ENCODE results near the gene SLC27A1. TPM values are rescaled to one million over a fixed set of nuclear protein-coding genes. Genes with fewer than 3 reads are reported as not detected.

The SLC27A1 gene
- total and polyA plus RNA-seq, 2 donors (not counting 3 experiments of a cell fraction or from before 2014, with no cell fraction given), result 10.4 to 13.5 TPM

GRCh38 chr19:17481986-17482385 lies 11.7 kb downstream of the SLC27A1 start:
- Histone ChIP-seq H4K20me1 (replicated peaks; ENCODE audit: control insufficient read depth, extremely low read depth, insufficient read depth, low read length) (no peaks in the 10 kb centered on the region), H3K4me3 (replicated peaks in 1 of 3; ENCODE audit: insufficient read depth in 1 of 3, low read depth in 1 of 3, low read length in 3 of 3) (no peak overlapping the region), H3K36me3 (ENCODE audit: control insufficient read depth in 2 of 2, extremely low read depth in 1 of 2, insufficient read depth in 2 of 2, low read length in 2 of 2) (no peaks in the 10 kb centered on the region), H3K9me3 (replicated peaks; ENCODE audit: control insufficient read depth, insufficient read depth, low read length) (no peaks in the 10 kb centered on the region), H2AFZ (ENCODE audit: low read depth, low read length) (no peak overlapping the region), H3K27me3 (ENCODE audit: control insufficient read depth in 2 of 2, insufficient read depth in 2 of 2, low read length in 2 of 2) (no peaks in the 10 kb centered on the region), H3K9ac (replicated peaks; ENCODE audit: extremely low read depth, insufficient read depth, low read length) (no peak overlapping the region), H3K4me1 (ENCODE audit: control insufficient read depth, extremely low read depth, insufficient read depth, low read length) (no peaks in the 10 kb centered on the region), H3K27ac (ENCODE audit: insufficient read depth, low read depth, low read length) (no peak overlapping the region), H3K4me2 (ENCODE audit: insufficient read depth, low read length) (no peak overlapping the region), H3K79me2 (ENCODE audit: control insufficient read depth, insufficient read depth, low read length) (no peaks in the 10 kb centered on the region), H3K9me1 (replicated peaks; ENCODE audit: control insufficient read depth, extremely low read depth, insufficient read depth, low read length) (no peaks in the 10 kb centered on the region)
- no TSS peak for BruUV-seq (replicated peaks)
- FAIRE-seq (no peak), DNase-seq (ENCODE audit: low read depth, low spot score) (no peak)
- intact Hi-C loops (cut with micrococcal nuclease) (no loop called here), dilution Hi-C loops (cut with MboI; ENCODE audit: extremely low pct_ligation_motif_present, low sequenced_read_pairs) (no loop called here)
- CTCF ChIA-PET, result interaction anchor here (1.7 kb wide), 1 partner anchor 14 kb away, joined by 5 read pairs; no protein-coding TSS in a partner anchor
- TF ChIP-seq POLR2A (IDR thresholded peaks at IDR 0.05; ENCODE audit: low read depth, low read length) (no peak), GATA2 (IDR thresholded peaks at IDR 0.05; ENCODE audit: insufficient read depth, insufficient read length, low read depth, low read length) (no peak), JUN (IDR thresholded peaks at IDR 0.05; ENCODE audit: borderline replicate concordance, insufficient read depth, insufficient read length, low read depth) (no peak), FOS (IDR thresholded peaks at IDR 0.05; ENCODE audit: borderline replicate concordance, insufficient read depth, low read length) (no peak), POLR2AphosphoS5 (IDR thresholded peaks at IDR 0.05; ENCODE audit: insufficient read depth, low read depth, low read length) (no peak), EZH2 (IDR thresholded peaks at IDR 0.05; ENCODE audit: borderline replicate concordance, low read depth, low read length, severe bottlenecking) (no peak), MYC (IDR thresholded peaks at IDR 0.05; ENCODE audit: low read depth, low read length) (no peak)
- TF ChIP-seq, protein P1, sequence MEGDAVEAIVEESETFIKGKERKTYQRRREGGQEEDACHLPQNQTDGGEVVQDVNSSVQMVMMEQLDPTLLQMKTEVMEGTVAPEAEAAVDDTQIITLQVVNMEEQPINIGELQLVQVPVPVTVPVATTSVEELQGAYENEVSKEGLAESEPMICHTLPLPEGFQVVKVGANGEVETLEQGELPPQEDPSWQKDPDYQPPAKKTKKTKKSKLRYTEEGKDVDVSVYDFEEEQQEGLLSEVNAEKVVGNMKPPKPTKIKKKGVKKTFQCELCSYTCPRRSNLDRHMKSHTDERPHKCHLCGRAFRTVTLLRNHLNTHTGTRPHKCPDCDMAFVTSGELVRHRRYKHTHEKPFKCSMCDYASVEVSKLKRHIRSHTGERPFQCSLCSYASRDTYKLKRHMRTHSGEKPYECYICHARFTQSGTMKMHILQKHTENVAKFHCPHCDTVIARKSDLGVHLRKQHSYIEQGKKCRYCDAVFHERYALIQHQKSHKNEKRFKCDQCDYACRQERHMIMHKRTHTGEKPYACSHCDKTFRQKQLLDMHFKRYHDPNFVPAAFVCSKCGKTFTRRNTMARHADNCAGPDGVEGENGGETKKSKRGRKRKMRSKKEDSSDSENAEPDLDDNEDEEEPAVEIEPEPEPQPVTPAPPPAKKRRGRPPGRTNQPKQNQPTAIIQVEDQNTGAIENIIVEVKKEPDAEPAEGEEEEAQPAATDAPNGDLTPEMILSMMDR (IDR thresholded peaks at IDR 0.05; ENCODE audit: extremely low read depth in 1 of 2, insufficient read depth in 1 of 2, low read depth in 1 of 2, low read length in 2 of 2), result no peak
- TF ChIP-seq, protein P2, sequence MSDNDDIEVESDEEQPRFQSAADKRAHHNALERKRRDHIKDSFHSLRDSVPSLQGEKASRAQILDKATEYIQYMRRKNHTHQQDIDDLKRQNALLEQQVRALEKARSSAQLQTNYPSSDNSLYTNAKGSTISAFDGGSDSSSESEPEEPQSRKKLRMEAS (IDR thresholded peaks at IDR 0.05; ENCODE audit: insufficient read depth, insufficient read length), result no peak
- POLR2A ChIA-PET, result interaction anchor here (0.6 kb wide), 1 partner anchor 190 kb away, joined by 4 read pairs; no protein-coding TSS in a partner anchor

Data from endothelial cell of umbilical vein (primary cell).